HUES6 (cell line): ENCODE data around the gene ARHGAP25.

ENCODE experiments used
- H3K27ac ChIP-seq: 2 replicates; pipeline ENCODE4 v1.7.0; 2013; ENCODE audit warnings: low read depth, mild to moderate bottlenecking, low read length, inconsistent platforms
- H3K27me3 ChIP-seq: 2 replicates; pipeline ENCODE4 v1.6.1; 2013; ENCODE audit warnings: low read length; ENCODE audit not compliant: control insufficient read depth, insufficient read depth
- H3K36me3 ChIP-seq: 2 replicates; pipeline ENCODE4 v1.6.1; 2013; ENCODE audit warnings: low read length; ENCODE audit not compliant: control insufficient read depth, insufficient read depth
- H3K4me1 ChIP-seq: 2 replicates; pipeline ENCODE4 v1.6.1; 2013; ENCODE audit warnings: low read length; ENCODE audit not compliant: control insufficient read depth, insufficient read depth
- H3K4me3 ChIP-seq: 2 replicates; pipeline ENCODE4 v1.5.1; 2013; ENCODE audit warnings: low read depth, low read length
- H3K9ac ChIP-seq: one replicate; pipeline ENCODE4 v1.6.1; 2013; ENCODE audit warnings: mild to moderate bottlenecking, low read length
- H3K9me3 ChIP-seq: 2 replicates; pipeline ENCODE4 v1.6.1; 2013; ENCODE audit warnings: low read depth, low read length; ENCODE audit not compliant: control insufficient read depth, insufficient read depth

Gene ARHGAP25

DNA sequence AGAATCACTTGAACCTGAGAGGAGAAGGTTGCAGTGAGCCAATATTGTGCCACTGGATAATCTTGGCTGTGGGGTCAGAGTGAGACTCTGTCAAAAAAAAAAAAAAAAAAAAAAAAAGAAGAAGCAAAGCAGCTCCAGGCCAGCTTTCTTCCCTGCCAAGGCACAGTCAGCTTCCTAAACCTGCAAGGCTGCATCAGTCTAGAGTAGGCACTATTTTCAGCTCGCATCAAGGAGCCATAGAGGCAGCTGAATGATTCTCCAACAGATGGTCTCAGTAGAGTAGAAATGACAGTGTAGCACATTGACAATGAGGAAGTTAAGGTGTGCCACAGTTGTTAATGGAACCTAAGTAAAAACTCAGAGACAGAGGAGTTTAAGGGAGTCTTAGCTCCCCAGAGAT lies 101.0 kb downstream of the ARHGAP25 start:
- H3K27ac ChIP-seq, result no peak overlapping the region
- no peak overlapping the region for H3K4me3 ChIP-seq
- H3K4me1 ChIP-seq, result peaks cover 2% of the 10 kb centered on the region; the same call in 1 of the 2 replicates
- H3K36me3 ChIP-seq, result no peaks in the 10 kb centered on the region
- H3K9ac ChIP-seq, result no peak overlapping the region
- H3K9me3 ChIP-seq, result peaks cover 11% of the 10 kb centered on the region
- no peaks in the 10 kb centered on the region for H3K27me3 ChIP-seq

DNA sequence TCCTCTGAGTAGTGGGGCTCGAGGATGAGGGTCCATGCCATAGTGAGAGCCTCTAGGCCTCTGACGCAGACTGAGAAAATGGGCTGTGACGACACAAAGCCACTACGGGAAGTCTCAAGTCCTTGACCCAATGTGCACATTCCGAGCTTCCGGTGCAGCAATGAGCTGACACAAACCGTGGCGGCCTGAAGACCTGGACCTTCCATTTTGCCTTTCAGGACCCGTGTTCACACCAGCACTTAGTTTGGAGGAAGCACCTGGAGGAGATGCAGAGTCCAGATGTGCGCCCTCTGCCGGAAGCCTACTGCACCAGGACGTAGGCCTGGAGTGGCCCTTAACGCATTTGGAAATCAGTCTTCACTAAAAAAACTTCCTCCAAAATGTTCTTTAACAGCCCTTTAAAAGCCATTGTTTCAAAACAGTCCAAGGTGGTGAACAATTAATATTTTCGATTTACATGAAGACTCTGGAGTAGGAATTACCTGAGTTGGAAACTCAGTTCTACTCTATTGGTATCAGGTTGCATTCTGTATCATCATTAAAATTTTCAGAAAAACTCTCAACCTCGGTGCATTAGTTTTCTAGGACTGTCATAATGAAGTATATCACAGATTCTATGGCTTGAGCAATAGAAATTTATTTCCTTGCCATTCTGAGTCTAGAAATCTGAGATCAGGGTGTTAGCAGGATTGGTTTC lies 102.7 kb downstream of the ARHGAP25 start:
- Histone ChIP-seq H3K4me3 (no peak overlapping the region), H3K9ac (no peak overlapping the region), H3K9me3 (peaks cover 15% of the 10 kb centered on the region), H3K27me3 (no peaks in the 10 kb centered on the region), H3K27ac (no peak overlapping the region), H3K36me3 (no peaks in the 10 kb centered on the region), H3K4me1 (peaks cover 2% of the 10 kb centered on the region; the same call in 1 of the 2 replicates)

DNA sequence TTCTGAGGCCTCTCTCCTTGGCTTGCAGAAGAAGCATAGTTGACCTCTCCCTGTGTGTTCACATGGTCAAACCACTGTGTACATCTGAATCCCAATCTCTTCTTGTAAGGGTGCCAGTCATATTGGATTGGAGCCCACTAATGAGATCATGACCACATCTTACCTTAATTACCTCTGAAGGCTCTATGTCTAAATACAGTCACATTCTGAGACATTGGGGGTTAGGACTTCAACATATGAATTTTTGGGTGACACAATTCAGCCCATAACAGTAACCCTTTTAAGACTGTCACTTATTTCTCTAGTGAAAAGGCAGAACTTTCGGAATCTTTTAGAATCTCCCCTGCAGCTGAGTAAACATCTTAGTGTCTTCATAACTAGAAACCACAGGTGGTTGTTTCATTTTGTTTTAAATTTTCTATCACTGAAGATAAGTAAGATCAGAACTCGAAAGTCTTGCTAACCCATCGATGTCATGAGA lies 103.3 kb downstream of the ARHGAP25 start:
- Histone ChIP-seq H3K27me3 (no peaks in the 10 kb centered on the region), H3K36me3 (no peaks in the 10 kb centered on the region), H3K4me1 (peaks cover 2% of the 10 kb centered on the region; the same call in 1 of the 2 replicates), H3K9ac (no peak overlapping the region), H3K9me3 (peaks cover 15% of the 10 kb centered on the region), H3K4me3 (no peak overlapping the region), H3K27ac (no peak overlapping the region)

DNA sequence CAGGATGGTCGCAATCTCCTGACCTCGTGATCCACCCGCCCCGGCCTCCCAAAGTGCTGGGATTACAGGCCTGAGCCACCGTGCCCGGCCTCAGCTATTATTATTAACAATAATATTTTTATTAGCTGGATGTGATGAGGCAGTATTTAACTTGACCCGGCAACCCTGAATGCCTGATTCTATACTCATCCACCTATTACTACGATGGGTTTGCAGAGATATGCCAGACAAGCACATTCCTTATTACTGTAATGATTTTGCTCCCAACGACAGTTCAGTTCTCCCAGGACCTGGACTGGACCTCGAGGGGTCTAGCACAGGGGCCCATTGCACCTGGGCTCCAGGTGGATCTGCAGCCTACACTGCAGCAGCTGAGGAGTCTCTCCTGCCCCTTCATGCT lies 104.0 kb downstream of the ARHGAP25 start:
- H3K27ac ChIP-seq, result no peak overlapping the region
- H3K9ac ChIP-seq, result no peak overlapping the region
- H3K4me1 ChIP-seq, result peaks cover 2% of the 10 kb centered on the region; the same call in 1 of the 2 replicates
- peaks cover 15% of the 10 kb centered on the region for H3K9me3 ChIP-seq
- no peak overlapping the region for H3K4me3 ChIP-seq
- H3K27me3 ChIP-seq, result no peaks in the 10 kb centered on the region
- H3K36me3 ChIP-seq, result no peaks in the 10 kb centered on the region

DNA sequence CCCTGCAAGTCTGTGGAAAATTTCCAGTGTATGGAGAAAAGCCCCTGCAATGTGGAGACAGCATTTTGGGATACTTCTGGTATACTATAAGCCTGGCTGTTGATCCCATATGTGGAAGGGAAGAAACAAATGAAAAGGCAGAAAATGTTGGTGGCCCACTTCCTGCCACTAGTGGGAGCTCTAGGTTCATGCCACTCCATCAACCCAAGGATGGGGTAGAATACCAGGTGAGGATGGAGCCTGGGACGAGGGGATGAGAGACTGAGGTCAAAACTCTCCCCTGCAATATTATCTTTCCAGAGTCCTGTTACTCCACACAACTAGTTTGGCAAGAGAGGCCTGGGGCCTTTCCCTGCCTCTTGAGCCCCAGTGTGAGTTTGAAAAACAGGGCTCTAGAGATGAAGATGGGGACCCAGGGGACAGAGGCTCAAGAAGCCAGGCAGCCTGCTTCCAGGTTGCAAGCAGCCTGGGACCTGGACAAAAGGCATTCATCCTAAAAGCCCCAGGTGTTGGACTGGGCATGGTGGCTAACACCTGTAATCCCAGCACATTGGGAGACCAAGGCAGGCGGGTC lies 104.7 kb downstream of the ARHGAP25 start:
- peaks cover 2% of the 10 kb centered on the region; the same call in 1 of the 2 replicates for H3K4me1 ChIP-seq
- no peak overlapping the region for H3K27ac ChIP-seq
- no peaks in the 10 kb centered on the region for H3K36me3 ChIP-seq
- peaks cover 15% of the 10 kb centered on the region for H3K9me3 ChIP-seq
- no peaks in the 10 kb centered on the region for H3K27me3 ChIP-seq
- no peak overlapping the region for H3K9ac ChIP-seq
- H3K4me3 ChIP-seq, result no peak overlapping the region

DNA sequence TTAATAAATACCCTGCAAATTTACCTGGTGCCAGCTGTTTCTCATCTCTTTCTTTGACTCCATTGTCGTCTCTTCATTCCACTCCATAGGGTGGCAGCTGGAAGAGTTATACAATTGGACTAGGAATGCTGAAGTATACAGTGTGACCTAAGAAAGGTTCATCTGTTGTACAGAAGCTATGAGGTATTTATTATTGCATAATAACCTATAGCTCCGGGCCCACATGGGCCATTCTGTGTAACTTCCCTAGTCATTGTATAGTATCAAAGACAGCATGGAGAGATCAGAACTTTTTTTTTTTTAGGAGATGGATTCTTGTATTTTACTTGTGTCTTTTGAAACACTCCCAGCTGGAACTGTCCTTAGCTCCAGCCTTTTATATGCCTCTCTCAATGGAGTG lies 110.4 kb downstream of the ARHGAP25 start:
- no peak overlapping the region for H3K27ac ChIP-seq
- no peaks in the 10 kb centered on the region for H3K27me3 ChIP-seq
- no peak overlapping the region for H3K4me3 ChIP-seq
- H3K4me1 ChIP-seq, result no peaks in the 10 kb centered on the region
- H3K9ac ChIP-seq, result no peak overlapping the region
- no peaks in the 10 kb centered on the region for H3K36me3 ChIP-seq
- peaks cover 9% of the 10 kb centered on the region; the same call in 1 of the 2 replicates for H3K9me3 ChIP-seq

DNA sequence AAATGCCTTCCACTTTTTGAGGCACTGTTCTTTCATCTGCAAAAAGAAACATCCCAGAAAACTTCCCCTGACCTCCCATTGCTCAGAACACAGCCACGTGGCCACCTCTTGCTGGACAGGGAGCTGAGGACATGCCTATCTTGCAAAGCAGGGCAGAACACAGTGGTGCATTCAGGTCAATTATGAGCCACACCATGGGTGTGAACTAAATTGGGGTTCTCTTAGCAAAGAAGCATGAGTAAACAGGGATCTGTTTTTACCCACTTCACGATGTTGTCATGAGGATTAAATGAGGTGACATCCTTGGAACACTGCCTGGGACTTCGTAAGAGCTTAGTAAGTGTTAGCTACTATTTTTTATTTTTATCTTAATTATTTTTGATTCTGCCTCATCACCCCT lies 111.5 kb downstream of the ARHGAP25 start:
- Histone ChIP-seq H3K27me3 (no peaks in the 10 kb centered on the region), H3K4me1 (peaks cover 6% of the 10 kb centered on the region; the same call in 1 of the 2 replicates), H3K27ac (no peak overlapping the region), H3K9me3 (0 out of 2 replicates have a peak, but pooled peaks cover under 1% of the 10 kb centered on the region), H3K36me3 (no peaks in the 10 kb centered on the region), H3K4me3 (no peak overlapping the region), H3K9ac (no peak overlapping the region)

DNA sequence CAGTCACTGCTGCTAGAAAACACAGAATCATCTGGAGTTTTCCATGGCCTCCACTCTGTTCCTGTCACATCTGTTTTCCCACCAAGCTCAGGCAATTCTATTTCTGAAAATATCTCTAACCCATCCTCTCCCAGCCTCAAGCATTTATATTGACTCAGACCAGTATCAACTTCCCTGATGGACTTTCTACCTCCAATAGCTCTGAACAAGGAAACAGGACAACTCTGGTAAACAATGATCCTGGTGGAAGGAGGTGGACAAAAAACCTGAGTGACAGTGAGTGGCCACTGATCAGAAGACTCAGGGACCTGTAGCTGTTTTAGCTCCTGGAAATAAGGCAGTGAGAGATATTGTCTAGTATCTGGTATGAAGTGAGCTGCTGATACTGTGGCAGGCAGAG lies 113.1 kb downstream of the ARHGAP25 start:
- Histone ChIP-seq H3K4me3 (no peak overlapping the region), H3K27me3 (no peaks in the 10 kb centered on the region), H3K4me1 (peaks cover 6% of the 10 kb centered on the region; the same call in 1 of the 2 replicates), H3K36me3 (no peaks in the 10 kb centered on the region), H3K27ac (no peak overlapping the region), H3K9me3 (no peaks in the 10 kb centered on the region), H3K9ac (no peak overlapping the region)

DNA sequence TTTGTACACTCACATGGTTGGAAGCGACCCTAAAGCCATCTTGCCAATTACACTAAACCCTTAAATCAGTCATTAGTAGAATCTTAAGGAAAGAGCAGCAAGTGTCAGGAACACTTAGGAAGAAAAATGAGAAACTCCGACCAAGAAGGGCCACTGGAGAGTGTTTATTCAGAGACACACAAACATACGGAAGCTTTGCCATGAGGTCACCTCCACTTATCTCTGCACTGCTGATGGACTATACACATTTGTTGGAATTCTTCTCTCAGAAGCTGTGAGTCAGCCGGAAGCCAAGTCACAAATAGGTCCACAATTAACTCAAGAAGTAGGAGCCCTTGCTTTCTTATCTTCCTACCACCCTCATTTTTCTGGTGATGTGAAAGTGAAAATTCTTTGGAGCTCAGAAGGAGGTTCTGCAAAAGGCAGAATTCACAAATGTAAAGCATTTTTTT lies 115.0 kb downstream of the ARHGAP25 start:
- H3K27me3 ChIP-seq, result no peaks in the 10 kb centered on the region
- H3K36me3 ChIP-seq, result no peaks in the 10 kb centered on the region
- H3K27ac ChIP-seq, result no peak overlapping the region
- H3K4me3 ChIP-seq, result no peak overlapping the region
- peaks cover 6% of the 10 kb centered on the region; the same call in 1 of the 2 replicates for H3K4me1 ChIP-seq
- no peaks in the 10 kb centered on the region for H3K9me3 ChIP-seq
- H3K9ac ChIP-seq, result no peak overlapping the region

DNA sequence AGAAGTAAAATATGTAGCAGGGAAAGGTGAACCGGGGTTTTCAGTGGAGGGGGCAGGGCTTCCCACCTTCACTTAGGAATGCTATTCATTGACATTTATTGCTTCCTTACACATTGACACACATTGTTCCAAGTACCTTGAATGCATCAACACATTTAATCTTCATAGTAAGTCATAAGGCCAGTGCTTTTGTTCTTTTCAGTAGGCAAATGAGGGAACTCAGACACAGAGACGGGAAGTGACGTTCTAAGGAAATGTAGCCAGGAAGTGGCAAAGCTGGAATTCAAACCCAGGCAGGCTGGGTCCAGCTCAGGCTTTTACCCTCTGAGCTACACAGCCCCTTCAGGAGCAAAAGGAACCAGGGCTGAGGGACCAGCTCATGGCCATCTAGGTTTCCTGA lies 115.9 kb downstream of the ARHGAP25 start:
- no peaks in the 10 kb centered on the region for H3K36me3 ChIP-seq
- no peaks in the 10 kb centered on the region for H3K27me3 ChIP-seq
- no peak overlapping the region for H3K9ac ChIP-seq
- no peak overlapping the region for H3K4me3 ChIP-seq
- no peak overlapping the region; the same call in 1 of the 2 replicates for H3K27ac ChIP-seq
- H3K9me3 ChIP-seq, result no peaks in the 10 kb centered on the region
- H3K4me1 ChIP-seq, result peaks cover 6% of the 10 kb centered on the region; the same call in 1 of the 2 replicates

DNA sequence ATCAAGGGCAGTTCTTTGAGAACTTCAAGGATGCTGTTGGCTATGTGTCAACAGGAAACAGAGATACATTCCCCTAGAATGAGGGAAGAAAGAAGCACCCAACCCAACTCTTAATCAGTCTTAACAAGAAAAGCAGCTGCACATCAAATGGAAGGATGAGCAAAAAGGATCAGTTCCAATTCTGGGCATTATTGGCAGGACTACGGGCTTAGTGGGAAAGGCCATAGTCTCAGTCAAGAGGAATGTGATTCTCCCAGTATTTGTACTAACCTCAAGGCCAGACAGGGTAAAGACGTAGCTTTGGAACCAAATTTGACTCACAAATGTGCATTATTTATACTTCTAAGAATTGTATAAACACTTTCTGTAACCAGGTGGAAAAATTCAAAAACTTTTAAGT lies 118.4 kb downstream of the ARHGAP25 start:
- Histone ChIP-seq H3K36me3 (no peaks in the 10 kb centered on the region), H3K27me3 (no peaks in the 10 kb centered on the region), H3K9me3 (no peaks in the 10 kb centered on the region), H3K4me3 (no peak overlapping the region), H3K27ac (no peak overlapping the region), H3K9ac (no peak overlapping the region), H3K4me1 (peaks cover 6% of the 10 kb centered on the region; the same call in 1 of the 2 replicates)
